ENCODE measurements around the gene CFAP161. TPM values are rescaled to one million over a fixed set of nuclear protein-coding genes. Genes with fewer than 3 reads are reported as not detected.

The CFAP161 gene
- total and polyA plus RNA-seq, 2 donors from 2014 or later: 0.50 TPM; not detected in 1

- no peaks in the 10 kb centered on the region for H3K9me3 ChIP-seq (ENCODE audit: control insufficient read depth in 2 of 3, insufficient read depth in 1 of 3, low read length in 3 of 3)
- H3K4me1 ChIP-seq (ENCODE audit: control insufficient read depth in 2 of 3, insufficient read depth in 2 of 3, low read depth in 1 of 3, low read length in 3 of 3): peaks cover 0 to 2% (median 0%) of the 10 kb centered on the region in 3 donors
- DNase-seq: peak in 1 of 5 donors; percentile 41
- H3K36me3 ChIP-seq (ENCODE audit: control insufficient read depth in 2 of 3, insufficient read depth in 3 of 3, low read length in 3 of 3): no peaks in the 10 kb centered on the region
- no peak overlapping the region for H3K9ac ChIP-seq (ENCODE audit: low read length in 3 of 3)
- no peak for FAIRE-seq
- intact Hi-C loops (cut with DNase I): no loop called here
- H3K27me3 ChIP-seq (ENCODE audit: control insufficient read depth, insufficient read depth, low read length): no peaks in the 10 kb centered on the region
- peak overlapping the region in 1 of 2 donors; percentile 41 for H3K27ac ChIP-seq (ENCODE audit: low read depth in 2 of 2, low read length in 2 of 2)
- H3K4me3 ChIP-seq (ENCODE audit: low read length in 3 of 3): no peak overlapping the region
- TF ChIP-seq CTCF (IDR thresholded peaks at IDR 0.05; ENCODE audit: borderline replicate concordance, extremely low read depth, insufficient read depth): no peak
These were observed 38.2 kb upstream of the CFAP161 start for GRCh38 chr15:81095690-81096365.

- Histone ChIP-seq H3K27ac (ENCODE audit: low read depth in 2 of 2, low read length in 2 of 2) (peak overlapping the region in 1 of 2 donors; percentile 28), H3K36me3 (ENCODE audit: control insufficient read depth in 2 of 3, insufficient read depth in 3 of 3, low read length in 3 of 3) (no peaks in the 10 kb centered on the region), H3K4me1 (ENCODE audit: control insufficient read depth in 2 of 3, insufficient read depth in 2 of 3, low read depth in 1 of 3, low read length in 3 of 3) (peaks cover 0 to 2% (median 0%) of the 10 kb centered on the region in 3 donors), H3K9ac (ENCODE audit: low read length in 3 of 3) (no peak overlapping the region), H3K27me3 (ENCODE audit: control insufficient read depth, insufficient read depth, low read length) (no peaks in the 10 kb centered on the region), H3K9me3 (ENCODE audit: control insufficient read depth in 2 of 3, insufficient read depth in 1 of 3, low read length in 3 of 3) (no peaks in the 10 kb centered on the region), H3K4me3 (ENCODE audit: low read length in 3 of 3) (no peak overlapping the region)
- DNase-seq (no peak), FAIRE-seq (no peak)
- TF ChIP-seq CTCF (IDR thresholded peaks at IDR 0.05; ENCODE audit: borderline replicate concordance, extremely low read depth, insufficient read depth): no peak
- intact Hi-C loops (cut with DNase I): no loop called here
These were observed 37.7 kb upstream of the CFAP161 start for GRCh38 chr15:81096398-81096797.

GRCh38 chr15:81097116-81097889, 36.8 kb upstream of the CFAP161 start:
- no peak for TF ChIP-seq CTCF (IDR thresholded peaks at IDR 0.05; ENCODE audit: borderline replicate concordance, extremely low read depth, insufficient read depth)
- Histone ChIP-seq H3K27me3 (ENCODE audit: control insufficient read depth, insufficient read depth, low read length) (no peaks in the 10 kb centered on the region), H3K27ac (ENCODE audit: low read depth in 2 of 2, low read length in 2 of 2) (peak overlapping the region; percentile 13 to 60), H3K4me3 (ENCODE audit: low read length in 3 of 3) (no peak overlapping the region), H3K36me3 (ENCODE audit: control insufficient read depth in 2 of 3, insufficient read depth in 3 of 3, low read length in 3 of 3) (no peaks in the 10 kb centered on the region), H3K4me1 (ENCODE audit: control insufficient read depth in 2 of 3, insufficient read depth in 2 of 3, low read depth in 1 of 3, low read length in 3 of 3) (no peaks in the 10 kb centered on the region), H3K9me3 (ENCODE audit: control insufficient read depth in 2 of 3, insufficient read depth in 1 of 3, low read length in 3 of 3) (no peaks in the 10 kb centered on the region), H3K9ac (ENCODE audit: low read length in 3 of 3) (no peak overlapping the region)
- intact Hi-C loops (cut with DNase I): no loop called here
- DNase-seq (peak in 1 of 5 donors; percentile 23), FAIRE-seq (no peak)
